Loucy (cell line): Measurements from ENCODE around the gene DZIP1.

Experiments
- H2AFZ ChIP-seq: fragments of 200-600 bp; sonication (generic); 2 replicates; pipeline ENCODE4 v1.6.0; 2016; ENCODE audit warnings: antibody characterized with exemption, mild to moderate bottlenecking, low read length, moderate library complexity
- H3F3A ChIP-seq: fragments of 200-600 bp; 2 replicates; pipeline ENCODE4 v1.6.0; 2016; ENCODE audit warnings: antibody characterized with exemption, low read depth, mild to moderate bottlenecking
- H3K27me3 ChIP-seq: fragments of 200-600 bp; sonication (generic); 2 replicates; pipeline ENCODE4 v1.6.1; 2014; ENCODE audit warnings: low read length, mild to moderate bottlenecking; ENCODE audit not compliant: insufficient read depth, poor library complexity, severe bottlenecking
- H3K36me3 ChIP-seq: fragments of 200-600 bp; sonication (generic); 2 replicates; pipeline ENCODE4 v1.6.1; 2016; ENCODE audit warnings: low read length; ENCODE audit not compliant: insufficient read depth
- H3K4me1 ChIP-seq: fragments of 200-600 bp; sonication (generic); 2 replicates; pipeline ENCODE4 v1.5.1; 2014; ENCODE audit warnings: low read length, mild to moderate bottlenecking; ENCODE audit not compliant: insufficient read depth, poor library complexity, severe bottlenecking
- H3K4me2 ChIP-seq: fragments of 200-600 bp; sonication (generic); 2 replicates; pipeline ENCODE4 v1.6.0; 2014; ENCODE audit warnings: antibody characterized with exemption, low read length, low read depth, mild to moderate bottlenecking; ENCODE audit not compliant: poor library complexity, severe bottlenecking
- H3K4me3 ChIP-seq: fragments of 200-600 bp; sonication (generic); 2 replicates; pipeline ENCODE4 v1.5.1; 2014; ENCODE audit warnings: low read length, mild to moderate bottlenecking, mixed read lengths; ENCODE audit not compliant: poor library complexity, severe bottlenecking
- H3K79me2 ChIP-seq: fragments of 200-600 bp; sonication (generic); 2 replicates; pipeline ENCODE4 v1.6.1; 2014; ENCODE audit warnings: low read length; ENCODE audit not compliant: insufficient read depth
- H3K9ac ChIP-seq: fragments of 200-600 bp; sonication (generic); 2 replicates; pipeline ENCODE4 v1.6.0; 2014; ENCODE audit warnings: mild to moderate bottlenecking, low read depth, low read length, moderate library complexity; ENCODE audit not compliant: poor library complexity, severe bottlenecking
- H3K9me2 ChIP-seq: fragments of 200-600 bp; sonication (generic); replicated peaks from 2 replicates; pipeline ENCODE4 v1.6.1; 2016; ENCODE audit warnings: low read depth, low read length, mixed read lengths
- H3K9me3 ChIP-seq: fragments of 200-600 bp; sonication (generic); 2 replicates; pipeline ENCODE4 v1.6.1; 2014; ENCODE audit warnings: mild to moderate bottlenecking, antibody characterized with exemption, low read length, low read depth; ENCODE audit not compliant: insufficient read depth
- H4K20me1 ChIP-seq: fragments of 200-600 bp; sonication (generic); 2 replicates; pipeline ENCODE4 v1.6.0; 2014; ENCODE audit warnings: antibody characterized with exemption, low read length, mild to moderate bottlenecking; ENCODE audit not compliant: insufficient read depth, poor library complexity, severe bottlenecking
- EZH2phosphoT487 ChIP-seq: fragments of 200-600 bp; IDR thresholded peaks from 2 replicates; pipeline ENCODE4 v1.6.1; 2018; ENCODE audit warnings: antibody characterized with exemption, mild to moderate bottlenecking, moderate library complexity, borderline replicate concordance
- TF ChIP-seq, protein P1 (sequence below): fragments of 200-600 bp; sonication (generic); conservative IDR thresholded peaks from 2 replicates; pipeline ENCODE4 v1.5.1; 2014; ENCODE audit warnings: mild to moderate bottlenecking, antibody characterized with exemption, low read length

DZIP1 gene

DNA sequence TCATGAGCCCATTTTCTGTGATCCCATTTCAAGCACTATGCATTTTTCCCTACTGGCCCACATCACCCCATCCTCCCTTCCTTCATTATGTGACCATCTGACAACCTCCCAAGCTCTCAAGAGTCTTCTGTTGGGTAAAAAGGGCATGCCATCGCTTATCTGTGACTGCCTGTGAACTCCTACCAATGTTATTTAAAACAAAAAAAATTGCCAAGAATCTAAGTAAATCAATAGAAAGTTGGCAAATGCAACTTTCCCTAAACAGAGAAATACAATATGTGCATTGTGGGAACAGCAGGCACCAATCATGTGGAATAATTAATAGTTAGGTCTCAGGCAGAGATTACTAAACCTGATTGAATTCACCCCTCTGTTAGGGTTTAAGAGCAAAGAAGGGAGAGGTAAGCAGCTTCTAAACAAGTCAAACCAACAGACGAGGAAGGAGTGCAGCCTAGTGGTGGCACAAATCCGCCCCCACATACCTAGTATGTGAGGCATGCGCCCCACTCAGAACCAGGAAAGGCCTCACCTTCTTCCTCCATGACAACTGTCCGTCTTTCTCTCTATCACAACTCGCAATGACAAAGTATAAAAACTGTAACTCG lies 29.8 kb downstream of the DZIP1 start:
- no peaks in the 10 kb centered on the region for H3K9me2 ChIP-seq
- H3K27me3 ChIP-seq, result no peaks in the 10 kb centered on the region
- no peaks in the 10 kb centered on the region for H3K36me3 ChIP-seq
- no peak overlapping the region for H3K9ac ChIP-seq
- H3K4me1 ChIP-seq, result no peaks in the 10 kb centered on the region
- TF ChIP-seq EZH2phosphoT487, result no peak
- TF ChIP-seq, protein P1, sequence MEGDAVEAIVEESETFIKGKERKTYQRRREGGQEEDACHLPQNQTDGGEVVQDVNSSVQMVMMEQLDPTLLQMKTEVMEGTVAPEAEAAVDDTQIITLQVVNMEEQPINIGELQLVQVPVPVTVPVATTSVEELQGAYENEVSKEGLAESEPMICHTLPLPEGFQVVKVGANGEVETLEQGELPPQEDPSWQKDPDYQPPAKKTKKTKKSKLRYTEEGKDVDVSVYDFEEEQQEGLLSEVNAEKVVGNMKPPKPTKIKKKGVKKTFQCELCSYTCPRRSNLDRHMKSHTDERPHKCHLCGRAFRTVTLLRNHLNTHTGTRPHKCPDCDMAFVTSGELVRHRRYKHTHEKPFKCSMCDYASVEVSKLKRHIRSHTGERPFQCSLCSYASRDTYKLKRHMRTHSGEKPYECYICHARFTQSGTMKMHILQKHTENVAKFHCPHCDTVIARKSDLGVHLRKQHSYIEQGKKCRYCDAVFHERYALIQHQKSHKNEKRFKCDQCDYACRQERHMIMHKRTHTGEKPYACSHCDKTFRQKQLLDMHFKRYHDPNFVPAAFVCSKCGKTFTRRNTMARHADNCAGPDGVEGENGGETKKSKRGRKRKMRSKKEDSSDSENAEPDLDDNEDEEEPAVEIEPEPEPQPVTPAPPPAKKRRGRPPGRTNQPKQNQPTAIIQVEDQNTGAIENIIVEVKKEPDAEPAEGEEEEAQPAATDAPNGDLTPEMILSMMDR, result no peak
- H4K20me1 ChIP-seq, result no peaks in the 10 kb centered on the region
- no peak overlapping the region for H3K4me2 ChIP-seq
- H3K4me3 ChIP-seq, result no peak overlapping the region
- H3F3A ChIP-seq, result no peaks in the 10 kb centered on the region
- no peaks in the 10 kb centered on the region for H3K79me2 ChIP-seq
- no peak overlapping the region for H2AFZ ChIP-seq
- H3K9me3 ChIP-seq, result no peaks in the 10 kb centered on the region

DNA sequence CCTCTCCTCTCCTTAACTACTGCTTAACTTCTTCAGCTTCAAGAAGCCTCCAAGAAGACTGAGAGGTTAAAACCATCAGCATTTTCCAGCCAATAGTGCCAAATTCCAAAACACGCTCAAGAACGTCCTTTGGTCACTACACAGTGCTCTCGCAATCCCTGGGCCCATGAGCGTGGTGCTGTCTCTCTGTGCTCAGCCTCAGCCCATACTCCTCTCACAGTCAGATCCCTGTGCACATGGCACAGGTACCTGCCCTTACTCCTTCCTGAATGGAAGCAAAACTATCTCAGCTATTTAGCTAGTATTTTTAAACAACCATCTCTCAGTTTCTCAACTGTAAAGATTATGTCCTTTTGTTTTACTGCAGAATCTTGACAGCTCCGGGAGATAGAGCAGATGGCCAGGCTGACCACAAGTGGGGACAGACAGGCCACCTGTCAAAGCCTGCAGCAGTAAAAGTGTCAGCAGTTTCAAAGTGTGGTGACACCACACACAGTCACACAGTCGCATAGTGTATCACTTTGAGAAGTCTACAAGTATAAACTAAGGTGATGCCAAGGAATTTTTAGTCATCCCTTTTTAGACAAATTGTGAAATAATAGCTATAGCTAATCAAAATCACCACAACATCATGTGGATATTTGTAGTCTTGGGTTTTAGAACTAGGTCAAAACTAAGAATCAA lies 35.7 kb downstream of the DZIP1 start:
- Histone ChIP-seq H3K27me3 (no peaks in the 10 kb centered on the region), H3K4me2 (no peak overlapping the region), H3K36me3 (no peaks in the 10 kb centered on the region), H3K9ac (no peak overlapping the region), H3K79me2 (no peaks in the 10 kb centered on the region), H3F3A (no peaks in the 10 kb centered on the region), H3K4me1 (no peaks in the 10 kb centered on the region), H2AFZ (no peak overlapping the region), H3K9me3 (no peaks in the 10 kb centered on the region), H3K4me3 (no peak overlapping the region), H3K9me2 (no peaks in the 10 kb centered on the region), H4K20me1 (no peaks in the 10 kb centered on the region)
- no peak for TF ChIP-seq EZH2phosphoT487
- TF ChIP-seq, protein P1, result no peak

DNA sequence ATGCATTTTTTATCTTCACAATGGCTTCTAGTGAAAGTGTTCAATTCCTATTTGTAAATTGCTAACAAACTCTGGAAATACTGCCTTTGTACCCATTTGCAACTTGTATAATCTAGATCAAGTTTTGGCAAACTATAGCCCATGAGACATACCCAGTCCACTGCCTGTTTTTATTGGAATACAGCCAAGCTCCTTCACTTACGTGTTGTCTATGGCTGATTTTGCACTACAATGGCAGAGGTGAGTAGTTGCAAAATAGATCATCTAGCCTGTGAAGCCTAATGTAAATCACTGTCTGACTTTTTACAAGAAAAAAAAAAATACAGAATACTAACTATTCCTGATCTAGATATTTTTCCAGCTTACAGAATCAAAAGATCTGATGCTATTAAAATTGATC lies 37.1 kb downstream of the DZIP1 start:
- H3K4me2 ChIP-seq, result no peak overlapping the region
- H3K4me3 ChIP-seq, result no peak overlapping the region
- H3K4me1 ChIP-seq, result no peaks in the 10 kb centered on the region
- no peaks in the 10 kb centered on the region for H3K9me3 ChIP-seq
- H3K27me3 ChIP-seq, result no peaks in the 10 kb centered on the region
- H3K9ac ChIP-seq, result no peak overlapping the region
- TF ChIP-seq, protein P1, result no peak
- no peak for TF ChIP-seq EZH2phosphoT487
- no peak overlapping the region for H2AFZ ChIP-seq
- no peaks in the 10 kb centered on the region for H3K79me2 ChIP-seq
- no peaks in the 10 kb centered on the region for H4K20me1 ChIP-seq
- no peaks in the 10 kb centered on the region for H3K9me2 ChIP-seq
- no peaks in the 10 kb centered on the region for H3F3A ChIP-seq
- no peaks in the 10 kb centered on the region for H3K36me3 ChIP-seq
